ENCODE results near the gene KIF3B.

KIF3B gene

DNA sequence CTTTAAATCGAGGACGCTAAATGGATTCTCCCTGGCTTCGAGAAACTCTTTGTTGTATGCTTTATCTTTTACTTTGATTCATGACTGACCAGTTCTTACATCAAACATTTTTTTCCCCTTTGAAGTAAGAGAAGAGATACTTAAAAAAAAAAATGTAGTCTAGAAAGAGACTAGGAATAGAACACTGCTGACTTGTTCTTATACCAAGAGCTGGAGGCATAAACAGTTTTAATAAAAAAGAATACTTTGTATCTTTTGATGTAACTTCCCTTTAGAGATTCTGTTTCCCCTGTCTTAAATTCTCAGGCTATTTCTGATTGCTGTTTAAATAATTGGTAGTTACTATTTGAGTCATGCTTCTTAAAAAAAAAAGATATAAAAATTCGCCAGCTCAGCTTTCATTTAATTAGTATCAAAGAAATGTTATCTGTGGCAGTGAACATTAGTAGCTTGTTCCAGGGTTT, 85.5 kb downstream of the KIF3B start:
- DNase-seq (ENCODE audit: low read depth in 1 of 2, low spot score in 1 of 2): no peak
- Histone ChIP-seq H3K4me3 (replicated peaks; ENCODE audit: insufficient read depth, low read length) (no peak overlapping the region), H3K27ac (replicated peaks) (no peak overlapping the region), H3K27me3 (ENCODE audit: insufficient read depth, poor library complexity, severe bottlenecking) (no peaks in the 10 kb centered on the region)
- TF ChIP-seq REST (IDR thresholded peaks at IDR 0.05; ENCODE audit: insufficient replicate concordance, low read depth): no peak
- no peak for TF ChIP-seq SPI1 (IDR thresholded peaks at IDR 0.05; ENCODE audit: borderline replicate concordance, low read depth)
- TF ChIP-seq, protein P1, sequence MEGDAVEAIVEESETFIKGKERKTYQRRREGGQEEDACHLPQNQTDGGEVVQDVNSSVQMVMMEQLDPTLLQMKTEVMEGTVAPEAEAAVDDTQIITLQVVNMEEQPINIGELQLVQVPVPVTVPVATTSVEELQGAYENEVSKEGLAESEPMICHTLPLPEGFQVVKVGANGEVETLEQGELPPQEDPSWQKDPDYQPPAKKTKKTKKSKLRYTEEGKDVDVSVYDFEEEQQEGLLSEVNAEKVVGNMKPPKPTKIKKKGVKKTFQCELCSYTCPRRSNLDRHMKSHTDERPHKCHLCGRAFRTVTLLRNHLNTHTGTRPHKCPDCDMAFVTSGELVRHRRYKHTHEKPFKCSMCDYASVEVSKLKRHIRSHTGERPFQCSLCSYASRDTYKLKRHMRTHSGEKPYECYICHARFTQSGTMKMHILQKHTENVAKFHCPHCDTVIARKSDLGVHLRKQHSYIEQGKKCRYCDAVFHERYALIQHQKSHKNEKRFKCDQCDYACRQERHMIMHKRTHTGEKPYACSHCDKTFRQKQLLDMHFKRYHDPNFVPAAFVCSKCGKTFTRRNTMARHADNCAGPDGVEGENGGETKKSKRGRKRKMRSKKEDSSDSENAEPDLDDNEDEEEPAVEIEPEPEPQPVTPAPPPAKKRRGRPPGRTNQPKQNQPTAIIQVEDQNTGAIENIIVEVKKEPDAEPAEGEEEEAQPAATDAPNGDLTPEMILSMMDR (IDR thresholded peaks at IDR 0.05; ENCODE audit: insufficient read depth, low read length): no peak
- no peak for TF ChIP-seq GABPA (IDR thresholded peaks at IDR 0.05; ENCODE audit: low read depth)
- no peak for TF ChIP-seq POLR2AphosphoS5 (IDR thresholded peaks at IDR 0.05; ENCODE audit: low read depth)

DNA sequence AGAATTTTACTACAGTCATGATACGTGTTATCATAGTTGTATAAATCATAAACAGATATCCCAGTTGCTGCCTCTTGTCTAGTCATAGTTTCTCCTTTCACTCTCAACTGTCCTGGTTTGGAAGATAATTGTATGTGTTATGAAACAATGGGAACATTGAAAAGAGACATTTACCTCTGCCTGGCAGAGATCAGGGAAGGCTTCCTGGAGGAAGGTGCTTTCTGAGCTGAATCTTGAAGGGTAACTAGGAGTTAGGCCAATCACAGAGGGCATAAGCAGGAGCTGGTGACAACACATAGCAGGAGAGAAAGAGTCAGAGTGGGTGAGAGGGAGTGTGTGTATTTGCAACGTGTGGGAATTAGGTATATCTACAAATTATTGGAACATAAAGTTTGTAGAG, 86.0 kb downstream of the KIF3B start:
- H3K27ac ChIP-seq (replicated peaks): no peak overlapping the region
- H3K4me3 ChIP-seq (replicated peaks; ENCODE audit: insufficient read depth, low read length): no peak overlapping the region
- H3K27me3 ChIP-seq (ENCODE audit: insufficient read depth, poor library complexity, severe bottlenecking): no peaks in the 10 kb centered on the region
- TF ChIP-seq, protein P1 (IDR thresholded peaks at IDR 0.05; ENCODE audit: insufficient read depth, low read length): no peak
- TF ChIP-seq GABPA (IDR thresholded peaks at IDR 0.05; ENCODE audit: low read depth): no peak
- TF ChIP-seq POLR2AphosphoS5 (IDR thresholded peaks at IDR 0.05; ENCODE audit: low read depth): no peak
- TF ChIP-seq SPI1 (IDR thresholded peaks at IDR 0.05; ENCODE audit: borderline replicate concordance, low read depth): no peak
- TF ChIP-seq REST (IDR thresholded peaks at IDR 0.05; ENCODE audit: insufficient replicate concordance, low read depth): no peak
- DNase-seq (ENCODE audit: low read depth in 1 of 2, low spot score in 1 of 2): no peak

DNA sequence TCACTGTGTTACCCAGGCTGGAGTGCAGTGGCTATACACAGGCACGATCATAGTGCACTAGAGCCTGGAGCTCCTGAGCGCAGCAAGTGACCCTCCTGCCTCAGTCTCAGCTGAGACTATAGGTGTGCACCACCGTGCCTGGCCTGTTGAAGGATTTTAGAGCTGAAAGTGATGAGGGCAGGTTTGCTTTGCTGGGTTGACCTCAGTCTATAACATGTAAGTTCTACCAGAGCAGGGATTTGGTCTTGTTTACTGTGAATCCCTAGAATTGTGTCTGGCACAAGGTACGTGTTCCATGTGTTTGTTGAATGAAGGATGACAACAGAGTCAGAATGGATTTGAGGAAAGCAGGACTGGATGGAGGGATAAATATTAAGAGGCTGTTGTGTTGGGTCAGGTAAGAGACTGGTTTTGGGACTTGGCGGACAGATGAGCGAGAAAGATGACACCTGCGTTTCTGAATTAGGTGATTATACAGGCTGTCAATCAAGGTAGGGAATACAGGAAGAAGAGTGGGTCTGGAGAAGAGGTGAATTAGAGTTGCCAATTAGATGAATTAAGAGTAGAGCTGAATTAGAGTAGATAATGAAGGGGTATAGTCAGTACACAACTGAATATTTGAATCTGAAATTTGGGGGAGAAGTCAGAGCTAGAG, 87.2 kb downstream of the KIF3B start:
- Histone ChIP-seq H3K27me3 (ENCODE audit: insufficient read depth, poor library complexity, severe bottlenecking) (no peaks in the 10 kb centered on the region), H3K27ac (replicated peaks) (no peak overlapping the region), H3K4me3 (replicated peaks; ENCODE audit: insufficient read depth, low read length) (no peak overlapping the region)
- no peak for TF ChIP-seq SPI1 (IDR thresholded peaks at IDR 0.05; ENCODE audit: borderline replicate concordance, low read depth)
- no peak for TF ChIP-seq POLR2AphosphoS5 (IDR thresholded peaks at IDR 0.05; ENCODE audit: low read depth)
- no peak for TF ChIP-seq REST (IDR thresholded peaks at IDR 0.05; ENCODE audit: insufficient replicate concordance, low read depth)
- no peak for TF ChIP-seq GABPA (IDR thresholded peaks at IDR 0.05; ENCODE audit: low read depth)
- TF ChIP-seq, protein P1 (IDR thresholded peaks at IDR 0.05; ENCODE audit: insufficient read depth, low read length): no peak
- DNase-seq (ENCODE audit: low read depth in 1 of 2, low spot score in 1 of 2): no peak

Data from HL-60 (cell line).